Peyer's patch (tissue), 4 donors: ENCODE data around the gene PDE2A. TPM values are rescaled to one million over a fixed set of nuclear protein-coding genes. Genes with fewer than 3 reads are reported as not detected.
A peak's percentile ranks its signal among the peaks of the same experiment; 100 is the strongest.

ENCODE experiments used
- DNase-seq, 3 donors: peaks; one replicate each; pipeline ENCODE4 v3.0.0-alpha.2; 2017 to 2019
- H3K27ac ChIP-seq, 4 donors: fragments of 200-600 bp; sonication (generic); one replicate each; pipeline ENCODE4 v1.5.1; 2016 to 2019
- H3K27me3 ChIP-seq, 2 donors: fragments of 200-600 bp; sonication (generic); one replicate each; pipeline ENCODE4 v1.5.1; 2019
- H3K36me3 ChIP-seq, 3 donors: fragments of 200-600 bp; sonication (generic); one replicate each; pipeline ENCODE4 v1.5.1; 2016 to 2019
- H3K4me1 ChIP-seq, 4 donors: fragments of 200-600 bp; sonication (generic); one replicate each; pipeline ENCODE4 v1.5.1; 2016 to 2019
- H3K4me3 ChIP-seq, 4 donors: fragments of 200-600 bp; sonication (generic); 1 replicate in 3 of 4; 2 replicates in 1 of 4; pipeline ENCODE4 v1.5.1; 2016 to 2019; ENCODE audit warnings: mild to moderate bottlenecking in 1 of 4
- H3K9me3 ChIP-seq, 4 donors: fragments of 200-600 bp; sonication (generic); one replicate each; pipeline ENCODE4 v1.5.1; 2016 to 2019; ENCODE audit warnings: mild to moderate bottlenecking in 1 of 4
- CTCF ChIP-seq, 6 experiments: fragments of 450-650 bp in 4 of 6; fragments of 200-600 bp in 2 of 6; sonication (generic) in 1 of 6; IDR thresholded peaks; one replicate each; pipeline ENCODE4 v1.5.1; 2017 to 2019; ENCODE audit warnings: antibody characterized with exemption in 6 of 6, mild to moderate bottlenecking in 3 of 6, moderate library complexity in 1 of 6
- POLR2A ChIP-seq, 2 donors: fragments of 450-650 bp; IDR thresholded peaks; one replicate each; pipeline ENCODE4 v1.5.1; 2017; ENCODE audit warnings: antibody characterized with exemption in 2 of 2, mild to moderate bottlenecking in 2 of 2, moderate library complexity in 2 of 2
- total RNA-seq, 4 donors: library from RNA; depleted of rRNA; stranded (reverse); fragments of >200 nt; gene quantifications; one replicate each; pipeline ENCODE4 v1.1.0, GENCODE V29; 2016

PDE2A gene
- total RNA-seq, 4 donors from 2014 or later, result 8.4 to 75.9 (median 33.1) TPM

- H3K9me3 ChIP-seq, result no peaks in the 10 kb centered on the region
- no peak for DNase-seq
- H3K4me3 ChIP-seq, result no peak overlapping the region
- peak overlapping the region in 1 of 4 donors; percentile 25 for H3K27ac ChIP-seq
- H3K4me1 ChIP-seq, result peaks cover 0 to 14% (median 0%) of the 10 kb centered on the region in 4 donors
- no peaks in the 10 kb centered on the region for H3K36me3 ChIP-seq
- TF ChIP-seq POLR2A (IDR thresholded peaks at IDR 0.05) (no peak), CTCF (IDR thresholded peaks at IDR 0.05) (no peak)
- no peaks in the 10 kb centered on the region for H3K27me3 ChIP-seq
These were observed 40.2 kb downstream of the PDE2A start for GRCh38 chr11:72634016-72634415.

GRCh38 chr11:72633068-72633467, 41.2 kb downstream of the PDE2A start:
- H3K36me3 ChIP-seq, result no peaks in the 10 kb centered on the region
- H3K4me3 ChIP-seq, result no peak overlapping the region
- peak overlapping the region in 2 of 4 donors; percentile 25 to 39 for H3K27ac ChIP-seq

GRCh38 chr11:72631806-72632731, 42.2 kb downstream of the PDE2A start:
- H3K36me3 ChIP-seq, result no peaks in the 10 kb centered on the region
- no peaks in the 10 kb centered on the region for H3K27me3 ChIP-seq
- peak overlapping the region in 2 of 4 donors; percentile 30 to 39 for H3K27ac ChIP-seq
- no peak for DNase-seq
- H3K4me1 ChIP-seq, result peaks cover 0 to 14% (median 0%) of the 10 kb centered on the region in 4 donors
- no peak for TF ChIP-seq CTCF (IDR thresholded peaks at IDR 0.05)
- TF ChIP-seq POLR2A (IDR thresholded peaks at IDR 0.05), result no peak
- H3K4me3 ChIP-seq, result no peak overlapping the region
- no peaks in the 10 kb centered on the region for H3K9me3 ChIP-seq

More at GRCh38 chr11:72633068-72633467, 41.2 kb downstream of the PDE2A start:
- DNase-seq, result no peak
- Histone ChIP-seq H3K9me3 (no peaks in the 10 kb centered on the region), H3K27me3 (no peaks in the 10 kb centered on the region), H3K4me1 (peaks cover 0 to 14% (median 0%) of the 10 kb centered on the region in 4 donors)
- TF ChIP-seq POLR2A (IDR thresholded peaks at IDR 0.05) (no peak), CTCF (IDR thresholded peaks at IDR 0.05) (no peak)

GRCh38 chr11:72630104-72630852, 43.9 kb downstream of the PDE2A start:
- no peaks in the 10 kb centered on the region for H3K27me3 ChIP-seq
- no peak for DNase-seq
- TF ChIP-seq POLR2A (IDR thresholded peaks at IDR 0.05) (no peak), CTCF (IDR thresholded peaks at IDR 0.05) (no peak)
- H3K36me3 ChIP-seq, result no peaks in the 10 kb centered on the region
- no peaks in the 10 kb centered on the region for H3K9me3 ChIP-seq
- H3K4me1 ChIP-seq, result peaks cover 0 to 24% (median 0%) of the 10 kb centered on the region in 4 donors
- no peak overlapping the region for H3K4me3 ChIP-seq
- peak overlapping the region in 2 of 4 donors; percentile 13 to 68 for H3K27ac ChIP-seq

GRCh38 chr11:72629266-72629665, 45.0 kb downstream of the PDE2A start:
- DNase-seq, result peak in 1 of 3 donors; percentile 55
- TF ChIP-seq POLR2A (IDR thresholded peaks at IDR 0.05), result no peak
- no peak for TF ChIP-seq CTCF (IDR thresholded peaks at IDR 0.05)
- Histone ChIP-seq H3K27ac (peak overlapping the region in 2 of 4 donors; percentile 40 to 68), H3K27me3 (no peaks in the 10 kb centered on the region), H3K9me3 (no peaks in the 10 kb centered on the region), H3K4me1 (peaks cover 0 to 30% (median 0%) of the 10 kb centered on the region in 4 donors), H3K4me3 (no peak overlapping the region), H3K36me3 (no peaks in the 10 kb centered on the region)
